Endothelial cell of umbilical vein (primary cell): ENCODE measurements around the gene UST. TPM values are rescaled to one million over a fixed set of nuclear protein-coding genes. Genes with fewer than 3 reads are reported as not detected.

Experiments used
- BruUV-seq: library from RNA; stranded (reverse); fragments of 400-500 nt; replicated peaks from 2 replicates; lab custom pipeline; 2021; lab: Mats Ljungman, UMichigan
- CTCF ChIA-PET: fragments of 300-600, 350-600 bp; sonication (Branson Sonifier 250); formaldehyde crosslinking; loops from one replicate; lab custom pipeline; 2021; ENCODE audit warnings: antibody characterized with exemption, inconsistent platforms; lab: Charles Lee
- POLR2A ChIA-PET: fragments of 300-600, 350-600 bp; sonication (Branson Sonifier 250); formaldehyde crosslinking; loops from one replicate; lab custom pipeline; 2021; ENCODE audit warnings: antibody characterized with exemption, inconsistent platforms; lab: Charles Lee
- DNase-seq: peaks from one replicate; pipeline ENCODE4 v3.0.0-alpha.2; 2011; ENCODE audit warnings: low read depth, low spot score
- FAIRE-seq: peaks from 2 replicates; lab custom pipeline; 2011; peaks lifted over from hg19 to GRCh38; lab: Jason Lieb, UNC
- H2AFZ ChIP-seq: 2 replicates; pipeline ENCODE4 v1.6.0; 2012; ENCODE audit warnings: low read depth, low read length, control low read depth, inconsistent platforms
- H3K27ac ChIP-seq: 2 replicates; pipeline ENCODE4 v1.5.1; 2011; ENCODE audit warnings: low read depth, mild to moderate bottlenecking, control low read depth, low read length, moderate library complexity; ENCODE audit not compliant: insufficient read depth
- H3K27me3 ChIP-seq, 2 experiments: 2 replicates each; pipeline versions ENCODE4 v1.6.0 to v1.6.1; 2011; ENCODE audit warnings: low read length in 2 of 2, mixed read lengths in 1 of 2; ENCODE audit not compliant: control insufficient read depth in 2 of 2, insufficient read depth in 2 of 2
- H3K36me3 ChIP-seq, 2 experiments: 2 replicates in 1 of 2; 3 replicates in 1 of 2; pipeline ENCODE4 v1.5.1; 2011; ENCODE audit warnings: low read length in 2 of 2, mild to moderate bottlenecking in 1 of 2, moderate library complexity in 1 of 2; ENCODE audit not compliant: control insufficient read depth in 2 of 2, insufficient read depth in 2 of 2; ENCODE audit errors: extremely low read depth in 1 of 2
- H3K4me1 ChIP-seq: 3 replicates; pipeline ENCODE4 v1.5.1; 2011; ENCODE audit warnings: mild to moderate bottlenecking, low read length; ENCODE audit not compliant: control insufficient read depth, insufficient read depth; ENCODE audit errors: extremely low read depth
- H3K4me2 ChIP-seq: 2 replicates; pipeline ENCODE4 v1.6.1; 2011; ENCODE audit warnings: low read length, control low read depth, mixed read lengths; ENCODE audit not compliant: insufficient read depth
- H3K4me3 ChIP-seq, 3 experiments: fragments of 200-600 bp in 1 of 3; sonication (generic), shearing (Covaris generic) in 1 of 3; replicated peaks in 1 of 3; 2 replicates each; pipeline ENCODE4 v1.5.1; 2011 to 2016; ENCODE audit warnings: control low read depth in 3 of 3, low read length in 3 of 3, mild to moderate bottlenecking in 2 of 3, inconsistent platforms in 1 of 3, low read depth in 1 of 3, moderate library complexity in 1 of 3; ENCODE audit not compliant: insufficient read depth in 1 of 3
- H3K79me2 ChIP-seq: 2 replicates; pipeline ENCODE4 v1.6.0; 2012; ENCODE audit warnings: low read length, inconsistent platforms; ENCODE audit not compliant: control insufficient read depth, insufficient read depth
- H3K9ac ChIP-seq: replicated peaks from 2 replicates; pipeline ENCODE3; 2011; ENCODE audit warnings: low read length, control low read depth; ENCODE audit not compliant: insufficient read depth; ENCODE audit errors: extremely low read depth
- H3K9me1 ChIP-seq: replicated peaks from 3 replicates; pipeline ENCODE4 v1.6.0; 2011; ENCODE audit warnings: mild to moderate bottlenecking, low read length; ENCODE audit not compliant: control insufficient read depth, insufficient read depth; ENCODE audit errors: extremely low read depth
- H3K9me3 ChIP-seq: replicated peaks from 2 replicates; pipeline ENCODE4 v1.5.1; 2012; ENCODE audit warnings: low read length, inconsistent platforms; ENCODE audit not compliant: control insufficient read depth, insufficient read depth
- H4K20me1 ChIP-seq: replicated peaks from 2 replicates; pipeline ENCODE3; 2011; ENCODE audit warnings: mild to moderate bottlenecking, low read length; ENCODE audit not compliant: control insufficient read depth, insufficient read depth; ENCODE audit errors: extremely low read depth
- CTCF ChIP-seq, 2 donors: IDR thresholded peaks; 1 replicate in 1 of 2; 2 replicates in 1 of 2; pipeline ENCODE4 v1.5.1; 2011; ENCODE audit warnings: low read length in 2 of 2, mild to moderate bottlenecking in 2 of 2, moderate library complexity in 2 of 2, control low read depth in 1 of 2, inconsistent platforms in 1 of 2, low read depth in 1 of 2; ENCODE audit not compliant: insufficient read depth in 1 of 2; ENCODE audit errors: extremely low read depth in 1 of 2
- EZH2 ChIP-seq: IDR thresholded peaks from 2 replicates; pipeline ENCODE4 v1.6.1; 2012; ENCODE audit warnings: borderline replicate concordance, low read depth, mild to moderate bottlenecking, moderate library complexity, low read length, inconsistent platforms; ENCODE audit not compliant: severe bottlenecking
- FOS ChIP-seq: IDR thresholded peaks from 2 replicates; pipeline ENCODE4 v1.6.1; 2011; ENCODE audit warnings: mild to moderate bottlenecking, low read length, moderate library complexity, borderline replicate concordance; ENCODE audit not compliant: insufficient read depth
- GATA2 ChIP-seq: IDR thresholded peaks from 2 replicates; pipeline ENCODE4 v1.7.0; 2011; ENCODE audit warnings: low read depth, mild to moderate bottlenecking, moderate library complexity, mixed read lengths, low read length; ENCODE audit not compliant: insufficient read length, insufficient read depth
- JUN ChIP-seq: IDR thresholded peaks from 2 replicates; pipeline ENCODE4 v1.6.1; 2011; ENCODE audit warnings: borderline replicate concordance, low read depth; ENCODE audit not compliant: insufficient read length, insufficient read depth
- MAX ChIP-seq: IDR thresholded peaks from 2 replicates; pipeline ENCODE4 v1.6.1; 2011; ENCODE audit not compliant: insufficient read depth, insufficient read length
- MYC ChIP-seq: IDR thresholded peaks from one replicate; pipeline ENCODE4 v1.6.1; 2011; ENCODE audit warnings: mild to moderate bottlenecking, low read depth, low read length
- POLR2A ChIP-seq: IDR thresholded peaks from 2 replicates; pipeline ENCODE4 v1.6.1; 2012; ENCODE audit warnings: low read depth, mild to moderate bottlenecking, control low read depth, low read length
- POLR2AphosphoS5 ChIP-seq: IDR thresholded peaks from 2 replicates; pipeline ENCODE4 v1.6.1; 2012; ENCODE audit warnings: low read depth, mild to moderate bottlenecking, control low read depth, low read length, moderate library complexity; ENCODE audit not compliant: insufficient read depth
- dilution Hi-C: fragments of 300-500 bp; cut with MboI; formaldehyde crosslinking; loops from one replicate; pipeline ENCODE4 v1.15.0; 2019; ENCODE audit warnings: low sequenced_read_pairs; ENCODE audit not compliant: extremely low pct_ligation_motif_present
- intact Hi-C: fragments of 100-400 bp; cut with micrococcal nuclease; formaldehyde crosslinking; loops from one replicate; pipeline ENCODE4 v1.10.0; 2022
- polyA plus RNA-seq, 4 experiments: library from polyadenylated mRNA; depleted of rRNA in 3 of 4; stranded (reverse) in 3 of 4; unstranded in 1 of 4; fragments of >200 nt; gene quantifications; 2 replicates each; pipeline versions ENCODE4 v1.2.1 to v1.2.3, GENCODE V29; 2011 to 2012; ENCODE audit warnings: missing spikeins in 1 of 4
- total RNA-seq: library from RNA; stranded (reverse); gene quantifications from 2 replicates; pipeline ENCODE4 v1.2.3, GENCODE V29; 2021

UST gene
- total and polyA plus RNA-seq, 2 donors (not counting 3 experiments of a cell fraction or from before 2014, with no cell fraction given): 0.26 to 0.84 TPM

- FAIRE-seq (no peak), DNase-seq (no peak)
- no peak overlapping the region for H2AFZ ChIP-seq
- ChIA-PET CTCF (no interaction called here), POLR2A (no interaction called here)
- no peaks in the 10 kb centered on the region for H3K4me1 ChIP-seq
- H3K4me3 ChIP-seq: no peak overlapping the region
- no peak overlapping the region for H3K4me2 ChIP-seq
- H3K9ac ChIP-seq: no peak overlapping the region
- intact Hi-C loops (no loop called here), dilution Hi-C loops (no loop called here)
- no peak overlapping the region for H3K27ac ChIP-seq
- H3K27me3 ChIP-seq: no peaks in the 10 kb centered on the region
- H3K36me3 ChIP-seq: no peaks in the 10 kb centered on the region
- H3K9me1 ChIP-seq: no peaks in the 10 kb centered on the region
- no peaks in the 10 kb centered on the region for H3K9me3 ChIP-seq
- H3K79me2 ChIP-seq: no peaks in the 10 kb centered on the region
- H4K20me1 ChIP-seq: no peaks in the 10 kb centered on the region
- no TSS peak for BruUV-seq
- TF ChIP-seq POLR2A (no peak), EZH2 (no peak), CTCF (IDR thresholded peaks at IDR 0.05; ENCODE audit: extremely low read depth in 1 of 2, insufficient read depth in 1 of 2, low read depth in 1 of 2, low read length in 2 of 2) (no peak), MAX (no peak), FOS (no peak), JUN (no peak), POLR2AphosphoS5 (no peak), MYC (no peak), GATA2 (no peak)
These were observed 259.8 kb downstream of the UST start for GRCh38 chr6:149006671-149007070.
